ENCODE measurements around the gene LRIG3. TPM values are rescaled to one million over a fixed set of nuclear protein-coding genes. Genes with fewer than 3 reads are reported as not detected.

Gene LRIG3
- total and polyA plus RNA-seq, 2 of the 8 experiments (the other 6 are each of a cell fraction or from before 2014, with no cell fraction given) = 6.5 to 9.1 TPM

- CTCF ChIA-PET (ENCODE audit: partially characterized antibody) = interaction anchor here (0.8 to 1.1 kb wide), 3 partner anchors 37 to 290 kb away, joined by 3 read pairs; no protein-coding TSS in a partner anchor
- Histone ChIP-seq H2AFZ (ENCODE audit: low read length) (no peak overlapping the region), H3K56ac (replicated peaks; ENCODE audit: insufficient read length, low read depth, low read length) (no peak overlapping the region), H3K36me3 (ENCODE audit: control insufficient read depth in 2 of 4, insufficient read depth in 4 of 4, low read length in 3 of 4) (no peaks in the 10 kb centered on the region), H3K14ac (ENCODE audit: insufficient read length) (no peak overlapping the region), H4K8ac (ENCODE audit: extremely low read depth, insufficient read depth, low read length) (no peak overlapping the region), H3K4me2 (ENCODE audit: insufficient read depth in 1 of 2, low read depth in 2 of 2, low read length in 2 of 2) (no peak overlapping the region), H4K20me1 (replicated peaks in 1 of 2; ENCODE audit: control insufficient read depth in 1 of 2, insufficient read depth in 2 of 2, low read length in 2 of 2) (no peaks in the 10 kb centered on the region), H3K79me1 (ENCODE audit: low read depth, low read length) (no peaks in the 10 kb centered on the region), H2BK12ac (ENCODE audit: low read depth, low read length) (no peak overlapping the region), H3K4me3 (ENCODE audit: extremely low read depth in 1 of 4, insufficient read depth in 2 of 4, low read depth in 3 of 4, low read length in 4 of 4) (no peak overlapping the region), H3K27ac (ENCODE audit: low read depth, low read length) (no peak overlapping the region), H4K5ac (ENCODE audit: insufficient read length, low read depth, low read length) (no peak overlapping the region), H3K4me1 (replicated peaks in 1 of 4; ENCODE audit: control insufficient read depth in 3 of 4, insufficient read depth in 4 of 4, low read length in 3 of 4) (no peaks in the 10 kb centered on the region), H2BK5ac (ENCODE audit: low read depth, low read length) (no peak overlapping the region), H2AK5ac (ENCODE audit: low read depth, low read length) (no peak overlapping the region), H2BK15ac (ENCODE audit: low read length) (no peak overlapping the region), H3K9me3 (ENCODE audit: insufficient read depth in 2 of 2, low read depth in 1 of 2, low read length in 1 of 2) (no peaks in the 10 kb centered on the region), H3K79me2 (ENCODE audit: control insufficient read depth in 1 of 2, insufficient read depth in 2 of 2, low read length in 2 of 2) (no peaks in the 10 kb centered on the region), H3K23me2 (ENCODE audit: low read depth, low read length) (no peaks in the 10 kb centered on the region), H3K27me3 (replicated peaks in 1 of 4; ENCODE audit: control insufficient read depth in 3 of 4, extremely low read depth in 1 of 4, insufficient read depth in 3 of 4, low read length in 3 of 4) (no peaks in the 10 kb centered on the region), H3K4ac (replicated peaks; ENCODE audit: insufficient read length, low read depth, low read length) (no peak overlapping the region), H2BK120ac (replicated peaks; ENCODE audit: low read depth, low read length) (no peak overlapping the region), H2BK20ac (ENCODE audit: low read length) (no peak overlapping the region), H3K9ac (replicated peaks in 1 of 4; ENCODE audit: extremely low read depth in 1 of 4, low read depth in 3 of 4, low read length in 3 of 4) (no peak overlapping the region), H4K91ac (replicated peaks; ENCODE audit: insufficient read length, low read length) (no peak overlapping the region), H3K18ac (ENCODE audit: extremely low read depth, low read length) (no peak overlapping the region), H3K23ac (ENCODE audit: insufficient read length) (no peak overlapping the region)
- POLR2A ChIA-PET (ENCODE audit: partially characterized antibody) = interaction anchor here (0.7 kb wide), 1 partner anchor 20 kb away, joined by 3 read pairs; no protein-coding TSS in a partner anchor
- WGBS, 2 experiments (ENCODE audit: extremely low coverage in 1 of 2, insufficient coverage in 1 of 2, insufficient read length in 1 of 2, insufficient replicate concordance in 2 of 2, low coverage in 1 of 2, low lambda C conversion rate in 2 of 2, missing lambda C conversion rate in 1 of 2) = 87% methylated on average over 2 of the region's 2 CpGs; no CpG with 5 or more reads in 1 of the 2 experiments
- no peak for DNase-seq (ENCODE audit: low read depth in 1 of 2, low spot score in 2 of 2)
- no peak for FAIRE-seq
- no peak for TF ChIP-seq ZNF274 (IDR thresholded peaks at IDR 0.05; ENCODE audit: borderline replicate concordance, extremely low read depth, low read length)
Observed at GRCh38 chr12:58969237-58969636, 48.9 kb upstream of the LRIG3 start.
